Fibroblast of pulmonary artery (primary cell): ENCODE results near the gene MARF1.

Source experiments
- DNase-seq: peaks from one replicate; pipeline ENCODE4 v3.0.0-alpha.2; 2010; ENCODE audit warnings: low read depth
- H3K4me3 ChIP-seq: replicated peaks from 2 replicates; pipeline ENCODE4 v1.5.1; 2011; ENCODE audit warnings: low read depth, mild to moderate bottlenecking, control low read depth, low read length, moderate library complexity
- TF ChIP-seq, protein P1 (sequence below): IDR thresholded peaks from 2 replicates; pipeline ENCODE4 v1.5.1; 2011; ENCODE audit warnings: mild to moderate bottlenecking, control low read depth, low read length, inconsistent platforms; ENCODE audit errors: missing control alignments

Gene MARF1

GRCh38 chr16:15567823-15568222 is 75.1 kb downstream of the MARF1 start:
- TF ChIP-seq, protein P1, sequence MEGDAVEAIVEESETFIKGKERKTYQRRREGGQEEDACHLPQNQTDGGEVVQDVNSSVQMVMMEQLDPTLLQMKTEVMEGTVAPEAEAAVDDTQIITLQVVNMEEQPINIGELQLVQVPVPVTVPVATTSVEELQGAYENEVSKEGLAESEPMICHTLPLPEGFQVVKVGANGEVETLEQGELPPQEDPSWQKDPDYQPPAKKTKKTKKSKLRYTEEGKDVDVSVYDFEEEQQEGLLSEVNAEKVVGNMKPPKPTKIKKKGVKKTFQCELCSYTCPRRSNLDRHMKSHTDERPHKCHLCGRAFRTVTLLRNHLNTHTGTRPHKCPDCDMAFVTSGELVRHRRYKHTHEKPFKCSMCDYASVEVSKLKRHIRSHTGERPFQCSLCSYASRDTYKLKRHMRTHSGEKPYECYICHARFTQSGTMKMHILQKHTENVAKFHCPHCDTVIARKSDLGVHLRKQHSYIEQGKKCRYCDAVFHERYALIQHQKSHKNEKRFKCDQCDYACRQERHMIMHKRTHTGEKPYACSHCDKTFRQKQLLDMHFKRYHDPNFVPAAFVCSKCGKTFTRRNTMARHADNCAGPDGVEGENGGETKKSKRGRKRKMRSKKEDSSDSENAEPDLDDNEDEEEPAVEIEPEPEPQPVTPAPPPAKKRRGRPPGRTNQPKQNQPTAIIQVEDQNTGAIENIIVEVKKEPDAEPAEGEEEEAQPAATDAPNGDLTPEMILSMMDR, result no peak
- no peak overlapping the region for H3K4me3 ChIP-seq
- DNase-seq, result no peak

DNA sequence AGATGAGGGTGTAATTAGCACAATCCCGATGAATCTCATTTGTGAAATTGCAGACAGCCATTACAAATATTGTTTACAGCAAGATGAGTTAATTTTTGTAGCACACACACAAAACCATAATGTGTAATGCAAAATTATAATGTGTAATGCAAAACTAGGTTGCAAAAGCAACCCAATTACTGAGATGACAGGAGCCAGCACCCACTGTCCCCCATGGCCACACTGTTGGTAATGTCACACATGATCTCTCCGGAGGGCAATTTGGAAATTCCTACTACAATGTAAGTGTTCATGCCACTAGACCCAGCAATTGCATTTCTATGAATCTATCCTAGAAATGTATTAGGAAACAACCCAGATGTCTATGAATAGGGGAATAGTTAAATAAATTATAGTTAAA is 76.9 kb downstream of the MARF1 start:
- no peak for DNase-seq
- TF ChIP-seq, protein P1, result no peak
- no peak overlapping the region for H3K4me3 ChIP-seq

DNA sequence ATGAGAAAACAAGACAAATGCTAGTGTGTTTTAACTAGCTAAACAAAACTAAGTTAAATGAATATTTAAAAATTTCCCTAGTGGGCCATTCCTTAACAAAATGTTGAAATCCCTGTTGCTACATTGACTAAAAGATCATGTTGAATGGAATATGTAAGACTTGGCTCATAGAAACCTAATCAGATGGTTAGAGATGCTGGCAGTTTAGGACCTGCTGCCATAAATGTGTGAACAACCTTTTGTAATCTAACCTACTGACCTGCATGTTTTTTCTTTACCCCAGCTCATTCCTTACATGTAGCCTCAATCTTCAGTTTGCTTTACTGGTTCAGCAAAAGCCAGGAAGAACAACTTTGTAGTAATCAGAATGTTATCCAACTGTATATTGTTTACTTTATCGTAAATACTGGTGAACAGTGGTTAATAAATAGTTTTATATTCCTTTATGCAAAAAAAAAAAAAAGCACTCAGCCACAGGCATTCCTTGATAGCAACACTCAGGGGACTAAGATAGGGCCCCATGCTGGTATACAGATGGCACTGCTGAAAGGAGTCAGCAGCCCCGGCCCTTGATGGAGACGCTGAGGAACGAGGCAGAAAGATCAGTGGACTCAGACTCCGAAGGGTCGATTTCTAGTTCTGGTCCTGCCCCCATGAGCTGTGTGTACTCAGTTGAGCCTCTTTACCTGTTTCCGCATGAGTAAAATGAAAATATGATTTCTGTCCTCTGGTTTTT is 78.2 kb downstream of the MARF1 start:
- TF ChIP-seq, protein P1, result no peak
- DNase-seq, result no peak
- H3K4me3 ChIP-seq, result no peak overlapping the region

DNA sequence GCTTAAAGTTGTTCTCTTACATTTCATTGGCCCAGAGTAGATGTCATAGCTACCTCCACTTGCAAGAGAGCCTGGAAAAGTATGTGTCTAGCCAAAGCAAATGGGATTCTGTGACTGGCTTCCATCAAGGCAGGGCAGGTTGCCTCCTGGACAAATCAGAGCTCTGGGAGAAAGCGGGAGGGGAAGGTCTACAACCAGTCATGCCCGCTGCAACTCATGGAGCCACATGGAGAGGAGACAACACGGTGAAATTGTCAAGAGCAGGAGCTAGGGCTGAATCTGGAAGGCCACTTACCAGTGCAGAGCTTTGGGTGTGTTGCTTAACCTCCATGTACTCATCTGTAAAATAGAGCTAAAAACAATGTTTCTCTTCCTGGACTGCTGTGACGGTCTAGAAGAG is 83.8 kb downstream of the MARF1 start:
- TF ChIP-seq, protein P1, result no peak
- DNase-seq, result no peak
- no peak overlapping the region for H3K4me3 ChIP-seq

GRCh38 chr16:15557258-15557657 is 85.7 kb downstream of the MARF1 start:
- TF ChIP-seq, protein P1, result no peak
- DNase-seq, result no peak
- H3K4me3 ChIP-seq, result no peak overlapping the region

GRCh38 chr16:15556130-15556529 is 86.8 kb downstream of the MARF1 start:
- DNase-seq, result no peak
- H3K4me3 ChIP-seq, result no peak overlapping the region
- TF ChIP-seq, protein P1, result no peak

DNA sequence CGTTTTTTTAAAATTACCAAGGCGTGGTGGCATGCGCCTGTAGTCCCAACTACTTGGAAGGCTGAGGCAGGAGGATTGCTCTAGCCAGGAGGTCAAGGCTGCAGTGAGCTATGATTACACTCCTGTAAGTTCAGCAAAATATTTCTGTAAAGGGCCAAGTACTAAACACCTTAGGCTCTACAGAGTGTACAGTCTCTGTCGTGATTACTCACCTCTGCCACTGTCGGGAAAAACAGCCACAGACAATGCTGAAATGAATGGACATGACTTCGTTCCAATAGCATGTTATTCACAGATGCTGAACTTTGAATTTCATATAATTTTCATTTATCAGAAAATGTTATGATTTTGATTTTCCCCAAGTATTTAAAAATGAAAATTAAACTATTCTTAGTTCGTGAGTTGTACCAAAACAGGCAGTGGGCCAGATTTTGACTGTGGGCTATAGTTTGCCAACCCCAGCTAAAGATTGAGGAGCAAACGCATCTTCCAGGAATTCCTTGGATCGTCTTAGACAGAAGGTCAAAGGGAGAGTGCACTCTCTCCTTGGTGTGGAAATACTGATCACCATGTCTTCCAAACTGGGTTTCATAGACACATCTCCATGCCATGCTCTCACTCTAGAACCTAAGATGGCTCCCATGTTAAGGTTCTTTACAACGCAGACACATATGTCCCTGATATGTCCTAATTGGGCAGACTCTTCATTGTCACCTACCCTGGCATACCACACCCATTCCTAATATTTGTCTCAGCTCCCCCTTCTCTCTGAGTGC is 89.5 kb downstream of the MARF1 start:
- TF ChIP-seq, protein P1, result no peak
- no peak for DNase-seq
- H3K4me3 ChIP-seq, result no peak overlapping the region
